WI38 (cell line): ENCODE data around the gene PRL.

ENCODE experiments used
- H3K4me3 ChIP-seq: 2 replicates; pipeline ENCODE4 v1.5.1; 2011; ENCODE audit warnings: low read depth, mild to moderate bottlenecking, control low read depth, low read length
- TF ChIP-seq, protein P1 (sequence below): IDR thresholded peaks from 2 replicates; pipeline ENCODE4 v1.5.1; 2012; ENCODE audit warnings: low read depth, mild to moderate bottlenecking, control low read depth, low read length

Gene PRL

DNA sequence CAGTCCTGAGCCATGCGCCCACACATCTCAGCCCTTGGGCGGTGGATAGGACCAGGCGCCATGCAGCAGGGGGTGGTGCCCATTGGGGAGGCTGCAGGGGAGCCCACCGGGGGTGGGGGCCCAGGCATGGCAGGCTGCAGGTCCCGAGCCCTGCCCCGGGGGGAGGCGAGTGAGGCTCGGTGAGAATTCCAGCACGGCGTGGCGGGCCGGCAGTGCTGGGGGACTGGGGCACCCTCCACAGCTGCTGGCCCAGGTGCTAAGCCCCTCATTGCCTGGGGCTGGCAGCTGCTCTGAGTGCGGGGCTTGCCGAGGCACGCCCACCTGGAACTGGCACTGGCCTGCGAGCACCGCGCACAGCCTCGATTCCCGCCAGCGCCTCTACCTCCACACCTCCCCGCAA is 21.6 kb upstream of the PRL start:
- TF ChIP-seq, protein P1, sequence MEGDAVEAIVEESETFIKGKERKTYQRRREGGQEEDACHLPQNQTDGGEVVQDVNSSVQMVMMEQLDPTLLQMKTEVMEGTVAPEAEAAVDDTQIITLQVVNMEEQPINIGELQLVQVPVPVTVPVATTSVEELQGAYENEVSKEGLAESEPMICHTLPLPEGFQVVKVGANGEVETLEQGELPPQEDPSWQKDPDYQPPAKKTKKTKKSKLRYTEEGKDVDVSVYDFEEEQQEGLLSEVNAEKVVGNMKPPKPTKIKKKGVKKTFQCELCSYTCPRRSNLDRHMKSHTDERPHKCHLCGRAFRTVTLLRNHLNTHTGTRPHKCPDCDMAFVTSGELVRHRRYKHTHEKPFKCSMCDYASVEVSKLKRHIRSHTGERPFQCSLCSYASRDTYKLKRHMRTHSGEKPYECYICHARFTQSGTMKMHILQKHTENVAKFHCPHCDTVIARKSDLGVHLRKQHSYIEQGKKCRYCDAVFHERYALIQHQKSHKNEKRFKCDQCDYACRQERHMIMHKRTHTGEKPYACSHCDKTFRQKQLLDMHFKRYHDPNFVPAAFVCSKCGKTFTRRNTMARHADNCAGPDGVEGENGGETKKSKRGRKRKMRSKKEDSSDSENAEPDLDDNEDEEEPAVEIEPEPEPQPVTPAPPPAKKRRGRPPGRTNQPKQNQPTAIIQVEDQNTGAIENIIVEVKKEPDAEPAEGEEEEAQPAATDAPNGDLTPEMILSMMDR = no peak
- no peak overlapping the region for H3K4me3 ChIP-seq

GRCh38 chr6:22313796-22314195 is 17.0 kb upstream of the PRL start:
- TF ChIP-seq, protein P1 = no peak
- H3K4me3 ChIP-seq = no peak overlapping the region

DNA sequence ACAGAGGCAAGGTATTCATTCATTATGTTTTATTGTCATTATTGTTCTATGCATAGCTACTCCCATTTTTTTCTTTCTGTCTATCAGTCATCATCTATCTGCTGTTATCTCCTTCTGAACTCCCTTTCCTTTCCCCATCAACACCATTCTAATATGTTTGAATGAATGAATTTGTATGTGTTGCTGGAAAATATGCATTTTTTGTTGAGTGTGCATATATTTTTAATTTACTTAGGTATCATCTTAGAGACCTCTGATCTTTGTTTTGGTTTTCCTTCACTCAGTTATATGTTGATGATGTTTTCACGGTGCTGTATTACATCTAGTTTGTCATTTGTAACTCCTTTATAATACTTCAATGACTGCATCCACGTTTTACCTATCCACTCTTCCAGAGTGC is 12.1 kb upstream of the PRL start:
- H3K4me3 ChIP-seq = no peak overlapping the region
- TF ChIP-seq, protein P1 = no peak

GRCh38 chr6:22306741-22307466 is 10.1 kb upstream of the PRL start:
- TF ChIP-seq, protein P1 = no peak
- H3K4me3 ChIP-seq = no peak overlapping the region

- TF ChIP-seq, protein P1 = no peak
- H3K4me3 ChIP-seq = no peak overlapping the region
These were observed 6.0 kb upstream of the PRL start for GRCh38 chr6:22302838-22303237.

GRCh38 chr6:22300273-22300998 is 3.6 kb upstream of the PRL start:
- TF ChIP-seq, protein P1 = no peak

GRCh38 chr6:22298475-22298890 is 1.6 kb upstream of the PRL start:
- TF ChIP-seq, protein P1 = no peak
- H3K4me3 ChIP-seq = no peak overlapping the region

More at GRCh38 chr6:22300273-22300998, 3.6 kb upstream of the PRL start:
- no peak overlapping the region for H3K4me3 ChIP-seq
